Neutrophil (primary cell): ENCODE data around the gene OR51T1.
"Not testable (repeated sequence)": the region's sequence is repeated elsewhere in the genome, so short reads cannot be mapped to it uniquely, and the experiment has no call there.

Experiments
- H3K27ac ChIP-seq: fragments of 200-600 bp; sonication (generic); 2 replicates; pipeline ENCODE4 v1.5.1; 2016; ENCODE audit warnings: mild to moderate bottlenecking, moderate library complexity
- H3K27me3 ChIP-seq: fragments of 200-600 bp; sonication (generic); 2 replicates; pipeline ENCODE4 v1.6.0; 2016; ENCODE audit warnings: mild to moderate bottlenecking
- H3K36me3 ChIP-seq: fragments of 200-600 bp; sonication (generic); 2 replicates; pipeline ENCODE4 v1.5.1; 2017
- H3K4me1 ChIP-seq, 2 experiments: fragments of 200-600 bp in 1 of 2; sonication (generic) in 1 of 2; 1 replicate in 1 of 2; 2 replicates in 1 of 2; pipeline versions ENCODE4 v1.5.1 to v1.6.1; 2013 to 2016; ENCODE audit warnings: low read depth in 1 of 2, low read length in 1 of 2, mild to moderate bottlenecking in 1 of 2, moderate library complexity in 1 of 2; ENCODE audit not compliant: control insufficient read depth in 1 of 2, insufficient read depth in 1 of 2
- H3K4me3 ChIP-seq, 2 experiments: fragments of 200-600 bp in 1 of 2; sonication (generic) in 1 of 2; 1 replicate in 1 of 2; 2 replicates in 1 of 2; pipeline ENCODE4 v1.5.1; 2013 to 2016; ENCODE audit warnings: low read depth in 1 of 2, low read length in 1 of 2, mild to moderate bottlenecking in 1 of 2, moderate library complexity in 1 of 2
- H3K9me3 ChIP-seq: fragments of 200-600 bp; sonication (generic); 2 replicates; pipeline ENCODE4 v1.5.1; 2016
- TF ChIP-seq, protein P1 (sequence below): fragments of 200-600 bp; sonication (generic); IDR thresholded peaks from 2 replicates; pipeline ENCODE4 v1.5.1; 2016; ENCODE audit warnings: antibody characterized with exemption

Gene OR51T1, protein sequence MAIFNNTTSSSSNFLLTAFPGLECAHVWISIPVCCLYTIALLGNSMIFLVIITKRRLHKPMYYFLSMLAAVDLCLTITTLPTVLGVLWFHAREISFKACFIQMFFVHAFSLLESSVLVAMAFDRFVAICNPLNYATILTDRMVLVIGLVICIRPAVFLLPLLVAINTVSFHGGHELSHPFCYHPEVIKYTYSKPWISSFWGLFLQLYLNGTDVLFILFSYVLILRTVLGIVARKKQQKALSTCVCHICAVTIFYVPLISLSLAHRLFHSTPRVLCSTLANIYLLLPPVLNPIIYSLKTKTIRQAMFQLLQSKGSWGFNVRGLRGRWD

DNA sequence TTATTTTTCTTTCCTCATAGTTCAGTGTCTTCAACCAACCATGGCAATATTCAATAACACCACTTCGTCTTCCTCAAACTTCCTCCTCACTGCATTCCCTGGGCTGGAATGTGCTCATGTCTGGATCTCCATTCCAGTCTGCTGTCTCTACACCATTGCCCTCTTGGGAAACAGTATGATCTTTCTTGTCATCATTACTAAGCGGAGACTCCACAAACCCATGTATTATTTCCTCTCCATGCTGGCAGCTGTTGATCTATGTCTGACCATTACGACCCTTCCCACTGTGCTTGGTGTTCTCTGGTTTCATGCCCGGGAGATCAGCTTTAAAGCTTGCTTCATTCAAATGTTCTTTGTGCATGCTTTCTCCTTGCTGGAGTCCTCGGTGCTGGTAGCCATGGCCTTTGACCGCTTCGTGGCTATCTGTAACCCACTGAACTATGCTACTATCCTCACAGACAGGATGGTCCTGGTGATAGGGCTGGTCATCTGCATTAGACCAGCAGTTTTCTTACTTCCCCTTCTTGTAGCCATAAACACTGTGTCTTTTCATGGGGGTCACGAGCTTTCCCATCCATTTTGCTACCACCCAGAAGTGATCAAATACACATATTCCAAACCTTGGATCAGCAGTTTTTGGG, at the start of gene OR51T1:
TSS of gene OR51T1 (plus strand) at position 41 of the 641 bp plus-strand sequence. CDS start at position 41, 0 bp downstream.
- Histone ChIP-seq H3K36me3 (no peaks in the 10 kb centered on the region), H3K27ac (no peak within 1 kb of the TSS), H3K27me3 (no peaks in the 10 kb centered on the region), H3K9me3 (no peaks in the 10 kb centered on the region), H3K4me1 (no peaks in the 10 kb centered on the region), H3K4me3 (no peak within 1 kb of the TSS)
- TF ChIP-seq, protein P1, sequence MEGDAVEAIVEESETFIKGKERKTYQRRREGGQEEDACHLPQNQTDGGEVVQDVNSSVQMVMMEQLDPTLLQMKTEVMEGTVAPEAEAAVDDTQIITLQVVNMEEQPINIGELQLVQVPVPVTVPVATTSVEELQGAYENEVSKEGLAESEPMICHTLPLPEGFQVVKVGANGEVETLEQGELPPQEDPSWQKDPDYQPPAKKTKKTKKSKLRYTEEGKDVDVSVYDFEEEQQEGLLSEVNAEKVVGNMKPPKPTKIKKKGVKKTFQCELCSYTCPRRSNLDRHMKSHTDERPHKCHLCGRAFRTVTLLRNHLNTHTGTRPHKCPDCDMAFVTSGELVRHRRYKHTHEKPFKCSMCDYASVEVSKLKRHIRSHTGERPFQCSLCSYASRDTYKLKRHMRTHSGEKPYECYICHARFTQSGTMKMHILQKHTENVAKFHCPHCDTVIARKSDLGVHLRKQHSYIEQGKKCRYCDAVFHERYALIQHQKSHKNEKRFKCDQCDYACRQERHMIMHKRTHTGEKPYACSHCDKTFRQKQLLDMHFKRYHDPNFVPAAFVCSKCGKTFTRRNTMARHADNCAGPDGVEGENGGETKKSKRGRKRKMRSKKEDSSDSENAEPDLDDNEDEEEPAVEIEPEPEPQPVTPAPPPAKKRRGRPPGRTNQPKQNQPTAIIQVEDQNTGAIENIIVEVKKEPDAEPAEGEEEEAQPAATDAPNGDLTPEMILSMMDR: no peak

DNA sequence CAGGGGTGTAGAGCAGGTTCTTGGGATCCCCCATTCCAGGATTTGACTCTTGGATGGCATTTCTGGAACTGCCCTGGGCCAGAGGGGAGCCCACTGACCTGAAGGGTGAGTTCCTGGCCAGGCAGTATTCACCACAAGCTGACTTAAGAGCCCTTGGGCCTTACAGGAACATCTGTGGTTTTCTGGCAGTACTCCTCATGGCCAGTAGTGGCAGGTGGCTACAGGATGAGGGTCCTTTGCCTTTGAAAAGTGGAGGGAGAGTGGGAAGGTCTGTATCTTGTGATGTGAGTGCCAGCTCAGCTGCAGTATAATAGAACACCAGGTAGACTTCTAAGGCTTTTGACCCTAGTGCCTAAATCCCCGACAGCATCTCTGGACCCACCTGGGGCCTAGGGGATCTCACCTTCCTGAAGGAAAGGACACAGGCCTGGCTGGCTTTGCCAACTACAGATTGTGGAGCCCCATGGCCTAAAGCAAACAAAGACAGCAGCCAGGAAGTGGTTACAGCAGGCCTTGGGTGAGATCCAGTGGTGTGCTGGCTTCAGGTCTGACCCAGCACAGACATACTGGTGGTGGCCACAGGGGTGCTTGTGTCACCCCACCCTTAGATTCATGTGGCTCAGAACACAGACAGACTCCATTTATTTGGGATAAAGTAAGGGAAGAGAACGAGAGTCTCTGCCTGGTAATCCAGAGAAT, 41.7 kb upstream of the OR51T1 start:
- Histone ChIP-seq H3K36me3 (no peaks in the 10 kb centered on the region), H3K4me1 (no peaks in the 10 kb centered on the region), H3K4me3 (no peak overlapping the region), H3K9me3 (no peaks in the 10 kb centered on the region), H3K27me3 (no peaks in the 10 kb centered on the region), H3K27ac (no peak overlapping the region)
- TF ChIP-seq, protein P1: no peak

DNA sequence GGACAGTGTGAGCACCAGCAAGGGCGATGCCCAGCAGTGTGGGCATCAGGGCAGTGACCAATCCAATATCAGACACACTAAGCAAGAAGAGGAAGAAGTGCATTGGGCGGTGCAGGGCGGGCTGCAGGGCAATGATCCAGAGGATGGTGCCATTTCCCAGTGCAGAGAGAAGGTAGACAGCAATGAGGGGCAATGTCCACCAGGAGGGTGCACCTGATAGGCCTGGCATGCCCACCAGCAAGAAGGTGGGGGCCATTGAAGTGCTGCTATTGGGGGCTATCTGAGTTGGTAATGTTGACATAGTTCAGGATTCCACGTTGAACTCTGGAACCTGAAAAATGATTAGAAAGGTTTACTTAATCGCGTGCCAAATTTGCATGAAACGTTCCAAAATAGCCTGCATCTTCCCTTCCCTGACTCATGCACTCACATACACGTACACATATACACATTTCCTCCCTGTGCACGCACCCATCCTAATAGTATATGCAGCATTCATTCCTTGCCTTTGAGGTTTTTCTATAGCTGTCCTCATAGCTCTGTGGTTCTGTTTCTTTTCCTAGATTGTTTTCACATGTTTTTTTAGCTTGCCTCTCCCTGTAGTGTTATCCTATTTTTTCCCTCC, 32.7 kb upstream of the OR51T1 start, which contains the start of gene OR51S1:
TSS of gene OR51S1 (minus strand) at position 301 of the 625 bp plus-strand sequence. CDS start at position 301, 0 bp downstream.
- no peak within 1 kb of the TSS for H3K4me3 ChIP-seq
- H3K9me3 ChIP-seq: no peaks in the 10 kb centered on the region
- TF ChIP-seq, protein P1: no peak
- no peaks in the 10 kb centered on the region for H3K4me1 ChIP-seq
- no peaks in the 10 kb centered on the region for H3K36me3 ChIP-seq
- no peaks in the 10 kb centered on the region for H3K27me3 ChIP-seq
- H3K27ac ChIP-seq: no peak within 1 kb of the TSS

DNA sequence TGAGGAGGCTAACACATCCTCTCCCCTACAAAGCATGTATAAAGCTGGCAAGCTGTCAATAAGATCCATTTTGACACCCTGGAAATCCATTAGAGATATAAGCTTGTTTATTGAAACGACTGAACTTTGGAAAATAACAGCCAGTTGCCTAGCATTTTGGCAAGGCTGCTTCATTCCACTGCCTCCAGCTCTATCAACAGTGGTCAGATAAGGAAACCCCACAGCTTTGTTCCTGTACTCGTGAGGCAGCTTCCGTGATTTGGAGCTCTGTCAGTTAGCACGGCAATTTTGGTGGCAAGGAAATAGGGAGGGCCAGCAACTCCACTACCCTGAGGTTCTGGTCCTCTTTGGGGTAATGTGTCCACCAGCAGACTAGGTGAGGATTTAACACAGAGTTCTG, 30.7 kb upstream of the OR51T1 start:
- H3K4me1 ChIP-seq: no peaks in the 10 kb centered on the region
- H3K27ac ChIP-seq: no peak overlapping the region
- H3K27me3 ChIP-seq: no peaks in the 10 kb centered on the region
- no peaks in the 10 kb centered on the region for H3K36me3 ChIP-seq
- no peak overlapping the region for H3K4me3 ChIP-seq
- TF ChIP-seq, protein P1: no peak
- H3K9me3 ChIP-seq: no peaks in the 10 kb centered on the region

DNA sequence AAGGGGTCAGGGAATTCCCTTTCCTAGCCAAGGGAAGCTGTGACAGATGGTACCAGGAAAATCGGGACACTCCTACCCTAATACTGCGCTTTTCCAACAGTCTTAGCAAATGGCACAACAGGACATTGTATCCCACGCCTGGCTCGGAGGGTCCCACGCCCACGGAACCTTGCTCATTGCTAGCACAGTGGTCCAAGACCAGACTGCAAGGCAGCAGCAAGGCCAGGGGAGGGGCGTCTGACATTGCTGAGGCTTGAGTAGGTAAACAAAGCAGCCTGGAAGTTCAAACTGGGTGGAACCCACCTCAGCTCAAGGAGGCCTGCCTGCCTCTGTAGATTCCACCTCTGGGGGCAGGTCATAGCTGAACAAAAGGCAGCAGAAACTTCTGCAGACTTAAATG, 27.4 kb upstream of the OR51T1 start:
- H3K4me1 ChIP-seq, H3K9me3 ChIP-seq, H3K36me3 ChIP-seq, H3K4me3 ChIP-seq, H3K27ac ChIP-seq, H3K27me3 ChIP-seq: not testable (repeated sequence)
